GM18517 (cell line): ENCODE measurements around the gene NR6A1.
"Not testable (repeated sequence)": the region's sequence is repeated elsewhere in the genome, so short reads cannot be mapped to it uniquely, and the experiment has no call there.

Experiments used
- ATAC-seq: cut with Tn5 transposase; IDR thresholded peaks from one replicate; pipeline ENCODE4 v1.9.1; 2021; ENCODE audit warnings: mild to moderate bottlenecking, moderate library complexity; ENCODE audit not compliant: unreplicated experiment

The NR6A1 gene

DNA sequence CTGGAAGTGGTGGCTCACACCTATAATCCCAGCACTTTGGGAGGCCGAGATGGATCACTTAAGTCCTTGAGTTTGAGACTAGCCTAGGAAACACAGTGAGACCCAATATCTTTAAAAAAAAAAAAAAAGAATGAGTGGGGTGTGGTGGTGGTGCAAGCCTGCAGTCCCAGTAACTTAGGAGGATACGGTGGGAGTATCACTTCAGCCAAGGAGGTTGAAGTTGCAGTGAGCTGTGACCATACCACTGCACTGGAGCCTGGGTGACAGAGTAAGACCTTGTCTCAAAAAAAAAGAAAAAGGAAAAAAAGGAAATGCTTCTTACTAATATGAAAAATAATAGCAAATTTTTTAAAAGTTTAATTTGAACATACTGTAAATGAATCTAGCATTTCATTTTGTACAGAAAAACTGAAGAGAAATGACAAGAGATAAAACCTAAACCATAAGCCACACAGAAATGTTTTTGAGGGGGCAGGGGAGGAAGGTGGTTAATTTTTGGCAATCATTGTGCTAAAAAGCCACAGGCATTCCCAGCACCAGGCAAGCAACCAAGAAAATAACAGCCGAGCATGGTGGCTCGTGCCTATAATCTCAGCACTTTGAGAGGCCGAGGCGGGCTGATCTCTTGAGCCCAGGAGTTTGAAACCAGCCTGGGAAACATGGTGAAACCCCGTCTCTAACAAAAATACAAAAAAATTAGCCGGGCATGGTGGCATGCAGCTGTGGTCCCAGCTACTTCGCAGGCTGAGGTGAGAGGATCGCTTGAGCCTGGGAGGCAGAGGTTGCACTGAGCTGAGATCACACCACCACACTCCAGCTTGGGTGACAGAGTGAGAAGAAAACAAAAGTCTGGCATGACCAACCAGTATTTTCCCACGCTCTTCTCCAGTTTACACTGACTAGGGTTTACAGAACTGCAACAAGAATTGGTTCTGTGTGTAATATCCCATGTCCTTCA, 149.5 kb downstream of the NR6A1 start:
- no peak for ATAC-seq

DNA sequence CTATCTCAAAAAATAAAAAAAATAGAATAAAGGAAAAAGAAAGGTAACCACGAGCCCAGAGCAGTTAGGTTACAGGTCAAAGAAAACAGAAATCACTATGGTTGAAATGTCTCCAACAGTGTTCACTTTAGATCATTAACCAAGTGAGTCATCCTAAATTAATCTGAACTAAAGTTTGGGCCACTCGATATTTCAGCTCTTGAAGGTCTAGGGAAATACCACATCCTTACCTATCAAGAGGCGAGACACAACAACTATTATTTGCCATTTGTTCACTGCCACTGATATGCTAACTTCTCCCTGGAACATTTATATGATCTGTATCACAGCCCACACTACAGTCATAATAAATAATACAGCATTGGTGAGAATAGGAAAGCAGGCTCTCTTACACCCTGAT, 152.6 kb downstream of the NR6A1 start:
- ATAC-seq, result no peak

DNA sequence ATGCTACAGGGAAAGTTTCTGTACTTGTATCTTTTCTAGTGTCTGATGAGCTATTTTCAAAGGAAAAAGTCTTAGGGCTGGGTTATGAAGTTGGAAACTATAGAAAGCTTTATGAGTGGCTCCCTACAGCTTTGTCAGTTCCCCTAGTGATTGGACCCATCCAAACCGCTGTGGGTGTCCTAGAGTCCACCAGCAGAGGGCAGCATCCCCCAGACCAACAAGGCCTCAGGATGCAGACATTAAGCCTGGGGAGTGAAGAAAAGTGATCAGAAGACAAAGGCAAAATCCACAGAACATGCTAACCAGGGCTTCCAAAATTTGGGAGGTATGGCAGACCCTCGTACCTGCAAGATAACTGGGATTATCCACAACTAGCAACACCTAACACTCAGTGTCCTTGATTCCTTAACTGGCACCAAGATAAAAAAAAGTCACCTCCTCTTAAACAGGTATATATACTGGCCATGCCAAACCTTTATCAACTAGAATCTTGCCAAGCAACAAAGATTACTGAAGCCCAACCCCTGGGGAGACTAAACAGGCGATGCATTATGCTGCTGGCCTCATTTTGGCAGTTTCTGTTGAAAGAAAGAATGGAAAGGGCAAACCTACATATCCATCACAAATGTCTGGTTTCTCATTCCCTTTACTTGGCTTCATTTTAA, 153.5 kb downstream of the NR6A1 start:
- no peak for ATAC-seq

DNA sequence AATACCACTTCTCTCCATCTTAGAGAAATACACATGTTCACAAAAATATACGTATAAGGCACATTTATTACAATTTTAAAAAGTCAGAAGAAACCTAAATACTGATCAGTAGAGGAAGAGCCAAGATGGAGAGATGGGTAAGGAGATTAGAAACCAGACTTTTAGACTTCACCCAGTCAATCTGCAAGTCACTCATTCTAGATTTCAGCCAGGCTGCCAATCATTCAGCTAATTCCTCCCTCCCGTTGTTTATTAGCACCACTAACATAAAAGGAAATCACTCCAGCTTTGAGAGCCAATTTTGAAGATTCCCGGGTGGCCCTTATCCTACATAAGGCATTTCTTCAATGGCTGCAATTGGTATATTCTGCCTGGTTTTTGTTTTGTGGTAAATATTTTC, 154.2 kb downstream of the NR6A1 start:
- no peak for ATAC-seq

DNA sequence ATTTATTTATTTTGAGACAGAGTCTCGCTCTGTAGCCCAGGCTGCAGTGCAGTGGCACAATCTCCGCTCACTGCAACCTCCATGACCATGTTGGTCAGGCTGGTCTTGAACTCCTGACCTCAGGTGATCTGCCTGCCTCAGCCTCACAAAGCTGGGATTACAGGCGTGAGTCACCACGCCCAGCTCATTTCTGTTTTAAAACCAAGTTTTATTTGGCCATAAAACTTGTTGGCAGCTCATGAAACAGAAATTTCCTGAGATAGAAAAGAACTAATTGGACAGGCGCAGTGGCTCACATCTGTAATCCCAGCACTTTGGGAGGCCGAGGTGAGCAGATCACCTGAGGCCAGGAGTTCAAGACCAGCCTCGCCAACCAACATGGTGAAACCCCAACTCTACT, 155.3 kb downstream of the NR6A1 start:
- ATAC-seq, result not testable (repeated sequence)

DNA sequence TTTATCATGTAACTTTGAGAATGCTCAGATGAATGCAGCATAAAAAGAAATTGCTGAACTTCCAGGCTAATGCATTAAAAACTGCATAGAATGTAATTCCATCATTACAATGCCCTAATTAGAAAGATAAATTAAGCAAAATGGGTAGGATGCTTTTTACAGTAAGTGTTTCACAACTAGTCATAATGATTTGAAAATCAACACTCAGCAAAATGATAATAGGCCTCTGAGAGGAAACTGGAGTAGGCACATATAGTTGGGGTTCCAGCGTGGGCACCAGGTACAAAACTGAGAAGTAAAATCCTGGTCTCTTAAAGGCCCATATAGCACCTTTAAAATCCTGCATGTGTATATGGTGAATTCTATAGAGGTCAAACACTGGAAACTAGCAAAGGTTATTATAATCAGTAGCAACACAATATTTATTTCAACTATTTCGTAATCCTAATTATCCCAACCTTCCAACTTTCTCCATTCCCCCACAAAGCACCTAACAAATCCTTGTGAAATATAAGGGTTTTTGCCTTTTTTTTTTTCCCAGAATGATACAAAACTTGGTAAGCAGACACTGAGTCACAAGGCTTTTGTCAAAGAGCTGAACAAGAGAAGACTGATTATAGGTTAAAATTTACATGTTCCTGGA, 155.9 kb downstream of the NR6A1 start:
- no peak for ATAC-seq

DNA sequence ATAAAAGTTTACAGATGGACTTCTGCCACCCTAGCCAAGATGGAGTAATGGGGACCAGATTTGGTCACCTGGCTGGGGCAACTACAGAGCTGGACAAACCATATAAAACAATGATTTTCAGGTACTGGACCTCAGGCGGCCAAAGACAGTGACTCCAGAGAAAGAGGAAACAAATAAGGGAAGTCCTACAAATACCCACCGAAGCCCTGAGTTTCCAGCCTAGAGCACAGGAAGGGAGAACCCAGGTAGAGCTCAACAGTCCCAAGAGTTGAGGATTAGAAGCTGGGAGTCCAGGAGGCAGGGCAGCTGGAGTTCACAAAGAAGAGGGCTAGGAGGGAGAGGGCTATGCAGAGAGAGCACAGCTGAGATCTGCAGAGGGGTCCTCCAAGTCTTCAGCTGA, 157.3 kb downstream of the NR6A1 start:
- ATAC-seq, result no peak

DNA sequence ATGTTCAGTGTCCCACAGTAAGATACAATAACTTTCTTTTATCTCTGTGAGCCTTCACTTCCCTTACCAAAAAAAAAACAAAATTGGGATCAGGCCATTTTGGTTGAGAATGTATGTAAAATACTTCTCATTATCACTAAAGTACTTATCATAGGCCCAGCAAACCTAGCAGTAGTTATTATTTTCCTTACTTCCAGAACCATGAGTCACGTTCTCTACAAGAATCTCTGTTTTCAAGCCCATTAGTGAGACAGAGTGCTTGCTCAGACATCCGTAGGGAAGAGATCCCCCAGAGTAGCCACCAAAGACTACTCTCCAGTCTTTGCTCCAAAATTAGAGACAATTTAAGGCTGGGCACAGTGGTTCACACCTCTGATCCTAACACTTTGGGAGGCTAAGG, 160.0 kb downstream of the NR6A1 start:
- ATAC-seq, result no peak

DNA sequence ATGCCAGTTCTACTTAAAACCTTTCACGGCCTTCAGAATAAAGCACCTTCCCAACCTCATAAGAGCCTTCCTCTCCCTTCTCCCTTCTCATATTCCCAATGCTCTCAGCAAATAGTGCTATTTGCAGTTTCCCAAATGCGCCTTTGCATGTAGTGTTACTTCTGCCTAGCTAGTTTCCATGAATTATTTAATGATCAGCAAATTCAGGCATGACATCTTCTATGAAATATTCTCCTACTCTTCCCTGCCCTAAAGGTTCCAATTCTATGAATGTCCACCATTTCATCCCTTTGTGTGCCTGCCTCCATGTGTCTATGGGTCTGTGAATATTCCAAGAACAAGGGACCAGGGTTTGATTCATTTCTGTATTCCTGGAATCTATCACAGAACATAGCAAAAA, 165.1 kb downstream of the NR6A1 start:
- no peak for ATAC-seq

DNA sequence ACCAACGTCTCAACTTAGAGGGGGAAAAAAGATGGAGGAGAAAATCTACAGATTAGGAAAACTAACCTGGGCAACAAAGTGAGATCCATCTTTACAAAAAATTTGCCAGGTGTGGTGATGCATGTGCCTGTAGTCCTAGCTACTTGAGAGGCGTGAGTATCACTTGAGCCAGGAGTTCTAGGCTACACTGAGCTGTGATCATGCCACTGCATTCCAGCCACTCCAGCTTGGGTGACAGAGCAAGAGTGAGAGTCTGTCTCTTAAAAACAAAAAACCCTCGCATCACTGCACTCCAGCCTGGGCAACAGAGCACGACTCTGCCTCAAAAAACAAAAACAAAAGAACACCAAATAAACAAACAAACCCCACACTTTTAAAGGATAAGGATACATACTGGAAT, 165.9 kb downstream of the NR6A1 start:
- no peak for ATAC-seq

DNA sequence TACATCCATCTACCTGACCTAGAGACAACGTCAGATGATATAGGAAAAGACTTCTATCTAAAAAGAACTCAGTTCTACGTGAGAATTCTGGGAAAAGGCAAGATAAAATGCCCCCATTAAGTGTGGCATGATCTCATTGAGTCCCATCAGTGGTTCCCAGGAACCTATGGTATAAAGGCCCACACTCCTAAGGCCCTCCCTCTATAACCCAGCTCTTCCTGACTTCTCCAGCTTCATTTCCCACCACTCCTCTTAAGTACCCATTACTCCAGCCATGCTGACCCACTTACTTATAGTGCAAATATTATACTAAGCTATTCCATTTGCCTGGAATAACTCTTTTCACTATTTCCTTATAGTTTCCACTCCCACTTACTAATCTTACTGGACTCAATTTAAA, 168.5 kb downstream of the NR6A1 start:
- ATAC-seq, result no peak

DNA sequence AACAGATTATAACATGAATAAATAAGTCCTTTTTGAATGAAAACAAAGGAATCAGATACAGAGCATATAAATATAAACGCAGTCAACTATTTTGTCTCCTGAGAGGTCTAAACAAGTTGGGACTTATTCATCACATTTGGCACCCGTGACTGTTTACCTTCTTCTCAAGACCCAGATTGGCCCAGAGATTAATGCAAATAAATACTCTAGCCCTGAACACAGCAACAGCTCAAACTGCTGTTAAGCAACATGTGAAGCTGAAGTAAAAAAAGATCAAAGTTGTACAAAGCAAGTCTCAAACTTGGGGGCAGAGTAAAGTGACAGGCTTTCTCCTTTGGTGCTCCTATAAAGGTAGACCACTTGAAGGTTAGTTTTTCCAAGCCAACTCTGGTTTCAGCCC, 168.9 kb downstream of the NR6A1 start:
- ATAC-seq, result no peak

DNA sequence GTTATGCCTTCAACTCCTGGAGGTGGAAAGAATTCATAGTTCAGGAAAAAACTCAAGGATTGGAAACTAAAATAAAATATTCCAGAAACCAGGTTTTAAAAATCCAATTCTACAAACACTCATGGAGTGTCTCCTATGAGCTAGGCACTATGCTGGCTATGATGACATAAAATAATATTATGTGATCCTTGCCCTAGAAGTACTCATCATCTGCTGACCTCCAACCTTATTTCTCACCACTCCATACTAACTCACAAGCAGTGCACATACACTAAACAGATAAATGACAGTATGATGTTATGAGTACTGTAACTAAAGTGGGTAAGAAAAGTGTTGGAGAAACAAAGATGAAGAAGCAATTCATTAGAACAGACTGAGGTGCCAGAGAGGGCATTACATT, 170.7 kb downstream of the NR6A1 start:
- no peak for ATAC-seq

DNA sequence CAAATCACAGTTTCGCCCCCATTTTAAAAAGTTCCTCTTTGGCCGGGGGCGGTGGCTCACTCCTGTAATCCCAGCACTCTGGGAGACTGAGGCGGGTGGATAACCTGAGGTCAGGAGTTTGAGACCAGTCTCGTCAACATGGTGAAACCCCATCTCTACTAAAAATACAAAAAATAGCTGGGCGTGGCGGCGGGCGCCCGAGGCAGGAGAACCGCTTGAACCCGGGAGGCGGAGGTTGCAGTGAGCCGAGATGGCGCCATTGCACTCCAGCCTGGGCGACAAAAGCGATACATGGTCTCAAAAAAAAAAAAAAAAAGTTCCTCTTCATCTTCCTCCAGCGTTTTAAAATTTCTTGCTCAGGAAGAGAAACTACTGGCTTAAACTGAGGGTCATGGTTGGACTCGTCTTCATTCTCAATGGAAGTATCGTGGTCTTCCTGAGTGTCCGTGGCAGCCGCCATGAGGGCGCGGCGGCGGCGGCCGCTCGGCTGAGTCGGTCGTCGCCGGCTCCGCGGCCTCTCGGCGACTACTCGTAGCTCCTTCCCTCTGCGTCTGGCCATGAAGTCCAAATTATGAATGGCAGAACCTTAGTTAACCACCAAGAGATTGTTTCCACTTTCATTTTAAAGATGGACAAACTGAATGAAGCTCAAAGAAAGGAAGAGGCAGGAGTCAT, 171.9 kb downstream of the NR6A1 start:
- ATAC-seq, result no peak

DNA sequence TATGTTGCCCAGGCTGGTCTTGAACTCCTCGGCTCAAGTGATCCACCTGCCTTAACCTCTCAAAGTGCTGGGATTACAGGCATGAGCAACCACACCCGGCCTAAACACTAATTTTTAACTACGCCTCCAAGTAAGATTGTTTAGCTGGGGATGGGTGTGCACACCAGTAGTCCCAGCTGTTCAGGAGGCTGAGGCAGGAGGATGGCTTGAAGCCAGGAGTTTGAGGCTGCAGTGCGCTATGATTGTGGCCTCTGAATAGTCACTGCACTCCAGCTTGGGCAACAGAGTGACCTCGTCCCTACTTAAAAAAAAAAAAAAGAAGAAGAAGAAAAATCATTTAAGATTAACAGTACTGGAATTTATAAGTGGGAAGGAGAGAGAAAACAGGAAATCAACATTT, 173.1 kb downstream of the NR6A1 start:
- ATAC-seq, result no peak

DNA sequence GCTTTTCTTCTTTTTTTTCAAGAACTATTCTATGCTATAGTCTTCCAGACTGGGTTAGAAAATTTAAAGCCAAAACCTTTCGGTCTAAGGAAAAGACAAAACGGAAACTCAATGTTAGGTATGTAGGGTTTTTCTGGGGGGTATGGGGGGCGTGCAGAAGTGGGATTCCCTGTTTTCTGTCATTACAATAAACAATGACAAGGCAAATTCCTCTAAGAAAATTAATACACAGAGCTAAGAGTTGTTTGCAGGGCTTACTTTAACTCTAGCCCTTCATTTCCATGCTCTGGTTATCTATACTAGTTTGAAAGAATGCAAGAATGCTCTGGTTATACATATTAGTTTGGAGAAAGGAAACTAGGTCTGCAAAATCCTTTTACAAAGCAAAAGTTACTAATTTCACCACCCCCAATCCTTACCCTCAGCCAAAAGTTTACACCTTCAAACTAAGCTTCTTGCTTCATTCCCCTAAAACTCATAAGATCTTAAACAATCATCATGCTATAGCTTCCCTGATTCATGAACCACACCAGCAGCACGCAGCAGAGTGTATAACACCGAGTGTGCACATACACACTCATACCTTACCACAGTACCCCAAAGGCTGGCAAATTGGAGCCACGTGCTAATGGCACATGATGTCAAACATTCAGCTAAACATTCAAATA, 174.8 kb downstream of the NR6A1 start:
- ATAC-seq, result no peak

DNA sequence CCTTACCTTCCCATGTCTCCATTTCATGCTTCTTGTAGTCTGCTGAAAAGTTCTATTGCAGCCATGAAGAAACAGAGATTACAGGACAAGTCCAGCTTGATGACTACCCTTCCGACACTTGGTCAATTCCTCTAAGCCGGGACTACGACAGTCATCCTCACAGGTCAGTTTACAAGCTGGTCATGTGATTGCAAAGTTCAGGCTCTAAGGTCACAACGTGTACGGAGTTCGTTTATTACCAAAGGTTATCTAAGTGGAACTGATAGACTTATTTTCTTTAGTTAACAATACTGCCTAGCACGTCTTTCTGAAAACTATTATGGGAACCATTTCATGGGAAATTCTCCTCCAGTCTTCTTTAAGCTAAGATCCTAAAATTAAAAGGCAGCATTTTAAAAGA, 175.4 kb downstream of the NR6A1 start:
- no peak for ATAC-seq

DNA sequence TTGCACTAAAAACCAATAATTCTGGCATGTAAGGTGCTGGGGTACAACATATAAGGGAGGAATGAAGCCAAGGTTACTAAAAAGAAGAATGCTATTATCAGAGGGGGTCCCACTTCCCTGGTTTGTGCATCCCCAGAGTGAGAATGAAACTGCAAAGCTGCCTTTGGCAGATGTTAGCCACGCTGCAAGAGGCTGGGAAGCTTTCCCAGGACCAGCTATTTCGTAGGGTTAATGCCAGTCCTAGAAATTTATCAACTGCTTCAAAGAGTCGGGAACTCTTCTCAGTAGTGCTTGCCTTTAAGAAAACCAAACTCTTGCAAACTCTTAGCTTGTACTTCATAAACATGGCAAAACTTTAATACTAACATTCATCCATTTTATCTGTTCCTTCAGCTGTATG, 176.4 kb downstream of the NR6A1 start:
- no peak for ATAC-seq

DNA sequence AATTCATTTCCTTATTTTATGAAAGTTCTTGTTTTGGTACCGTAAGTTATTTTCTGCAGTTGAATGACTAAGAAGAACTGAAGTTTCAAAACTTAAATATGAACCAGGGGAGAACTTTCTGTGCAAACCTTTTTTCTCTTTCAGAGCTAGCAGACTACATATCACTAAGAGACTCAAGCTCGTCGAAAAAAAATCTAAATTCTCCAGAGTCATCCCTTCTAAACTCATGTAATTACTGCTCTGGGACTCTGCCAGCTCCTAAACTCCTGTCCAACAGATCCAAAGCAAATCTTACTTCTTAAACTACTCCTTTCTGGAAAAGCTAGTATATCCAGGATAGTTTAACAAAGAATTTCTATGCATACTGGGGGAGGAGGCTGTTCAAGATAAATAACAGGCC, 176.9 kb downstream of the NR6A1 start:
- no peak for ATAC-seq

DNA sequence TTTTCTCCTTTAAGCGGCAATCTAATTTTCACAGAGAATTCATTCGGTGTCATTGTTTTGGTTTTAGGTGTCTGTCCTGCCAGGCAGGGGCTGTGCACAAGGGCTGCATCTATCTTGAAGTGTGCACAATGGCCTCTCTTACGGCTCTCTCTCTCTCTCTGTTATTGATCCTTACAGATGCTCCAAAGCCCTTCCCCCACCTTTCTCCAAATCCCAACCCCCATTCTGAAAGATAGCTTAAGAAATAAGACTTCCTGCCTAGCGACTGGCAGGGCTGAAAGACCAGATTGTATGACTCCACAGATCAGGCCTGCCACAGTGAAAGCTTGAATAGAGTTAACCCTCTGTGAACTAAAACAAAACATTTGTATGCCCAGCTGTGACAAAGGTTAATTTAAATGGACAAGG, 177.5 kb downstream of the NR6A1 start:
- no peak for ATAC-seq

DNA sequence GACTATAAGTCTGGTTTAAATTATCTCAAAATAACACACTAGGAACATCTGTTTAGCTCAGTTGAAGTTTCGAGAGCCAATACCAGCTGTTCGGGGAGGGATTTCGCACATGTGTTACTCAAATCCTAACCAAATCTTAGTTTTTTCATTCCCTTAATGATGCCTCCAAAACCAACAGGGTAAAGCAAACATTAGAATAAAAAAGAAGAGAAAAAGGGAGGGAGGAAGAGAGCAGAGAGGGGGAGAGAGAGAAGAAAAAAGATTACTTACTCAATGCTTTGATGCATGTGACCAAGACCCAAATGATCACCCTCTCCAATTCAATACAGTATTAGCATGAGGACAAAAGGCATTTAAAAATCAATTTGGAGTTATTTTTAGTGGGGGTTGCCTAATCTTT, 177.9 kb downstream of the NR6A1 start:
- ATAC-seq, result no peak
